HepG2 (cell line): ENCODE results near the gene AARS2. TPM values are rescaled to one million over a fixed set of nuclear protein-coding genes. Genes with fewer than 3 reads are reported as not detected.
A peak's percentile ranks its signal among the peaks of the same experiment; 100 is the strongest.

Experiments
- CBX5 ChIP-seq: sonication (generic); formaldehyde crosslinking; IDR thresholded peaks from 2 replicates; pipeline ENCODE4 v1.4.0; 2020; ENCODE audit warnings: missing genetic modification reagents, borderline replicate concordance
- DRAP1 ChIP-seq: IDR thresholded peaks from 2 replicates; pipeline ENCODE4 v1.6.1; 2016; ENCODE audit warnings: missing genetic modification reagents, missing compliant biosample characterization
- FOXA1 ChIP-seq, 2 experiments: fragments of 450-650 bp in 1 of 2; sonication (generic) in 1 of 2; formaldehyde crosslinking in 1 of 2; IDR thresholded peaks; 2 replicates each; pipeline versions ENCODE4 v1.4.0 to v1.6.1; 2016 to 2020; ENCODE audit warnings: missing genetic modification reagents in 1 of 2
- HCFC1 ChIP-seq: fragments of 150-350 bp; IDR thresholded peaks from 2 replicates; pipeline ENCODE4 v1.6.1; 2014; ENCODE audit warnings: low read depth, low read length
- KDM4B ChIP-seq: sonication (generic); formaldehyde crosslinking; IDR thresholded peaks from 2 replicates; pipeline ENCODE4 v1.4.0; 2020; ENCODE audit warnings: missing genetic modification reagents
- KMT2B ChIP-seq: IDR thresholded peaks from 2 replicates; pipeline ENCODE4 v1.6.1; 2016; ENCODE audit warnings: missing genetic modification reagents, missing compliant biosample characterization
- MED13 ChIP-seq: sonication (generic); formaldehyde crosslinking; IDR thresholded peaks from 2 replicates; pipeline ENCODE4 v1.5.0; 2020; ENCODE audit warnings: missing genetic modification reagents
- MTF2 ChIP-seq: sonication (generic); formaldehyde crosslinking; IDR thresholded peaks from 2 replicates; pipeline ENCODE4 v1.5.0; 2020; ENCODE audit warnings: missing genetic modification reagents, borderline replicate concordance
- NCOA1 ChIP-seq: sonication (generic); formaldehyde crosslinking; IDR thresholded peaks from 2 replicates; pipeline ENCODE4 v1.9.0; 2021; ENCODE audit warnings: missing genetic modification reagents
- NFIB ChIP-seq: sonication (generic); formaldehyde crosslinking; IDR thresholded peaks from 2 replicates; pipeline ENCODE4 v1.9.0; 2021; ENCODE audit warnings: missing genetic modification reagents, mild to moderate bottlenecking, borderline replicate concordance
- NKX3-1 ChIP-seq: sonication (generic); formaldehyde crosslinking; IDR thresholded peaks from 2 replicates; pipeline ENCODE4 v1.5.0; 2020; ENCODE audit warnings: missing genetic modification reagents
- NPAS2 ChIP-seq: sonication (generic); formaldehyde crosslinking; IDR thresholded peaks from 2 replicates; pipeline ENCODE4 v1.8.0; 2022; ENCODE audit warnings: mild to moderate bottlenecking, missing genetic modification reagents, borderline replicate concordance
- RCOR2 ChIP-seq: IDR thresholded peaks from 2 replicates; pipeline ENCODE4 v1.6.1; 2016; ENCODE audit warnings: missing biosample characterization, missing genetic modification reagents
- SCMH1 ChIP-seq: sonication (generic); formaldehyde crosslinking; IDR thresholded peaks from 2 replicates; pipeline ENCODE4 v1.9.0; 2021; ENCODE audit warnings: missing genetic modification reagents, mild to moderate bottlenecking, borderline replicate concordance
- ZNF225 ChIP-seq: sonication (generic); formaldehyde crosslinking; IDR thresholded peaks from 2 replicates; pipeline ENCODE4 v1.4.0; 2020; ENCODE audit warnings: mild to moderate bottlenecking, missing genetic modification reagents
- ZNF564 ChIP-seq: sonication (generic); formaldehyde crosslinking; IDR thresholded peaks from 2 replicates; pipeline ENCODE4 v1.8.1; 2023; ENCODE audit warnings: mild to moderate bottlenecking, missing genetic modification reagents
- ZNF570 ChIP-seq: sonication (generic); formaldehyde crosslinking; IDR thresholded peaks from 2 replicates; pipeline ENCODE4 v1.4.0; 2020; ENCODE audit warnings: mild to moderate bottlenecking, missing genetic modification reagents, borderline replicate concordance
- ZNF749 ChIP-seq: sonication (generic); formaldehyde crosslinking; IDR thresholded peaks from 2 replicates; pipeline ENCODE4 v1.8.0; 2022; ENCODE audit warnings: mild to moderate bottlenecking, missing genetic modification reagents, moderate library complexity, borderline replicate concordance
- ZNF780A ChIP-seq: sonication (generic); formaldehyde crosslinking; IDR thresholded peaks from 2 replicates; pipeline ENCODE4 v1.8.0; 2022; ENCODE audit warnings: mild to moderate bottlenecking, missing genetic modification reagents, moderate library complexity
- polyA plus RNA-seq, 8 experiments: library from polyadenylated mRNA; depleted of rRNA in 3 of 8; stranded (reverse) in 7 of 8; unstranded in 1 of 8; fragments of >200 nt; fragmentation: Illumina TruSeq in 4 of 8; extraction: Trizol in 4 of 8; gene quantifications; 2 replicates each; pipeline versions ENCODE4 v1.2.1 to v1.2.3, GENCODE V29; 2011 to 2016; ENCODE audit warnings: low read depth in 4 of 8, missing spikeins in 1 of 8, mixed read lengths in 1 of 8; ENCODE audit not compliant: insufficient read depth in 1 of 8
- total RNA-seq, 5 experiments: library from RNA; depleted of rRNA; stranded (reverse); fragments of >200 nt; fragmentation: Illumina TruSeq; extraction: Trizol; gene quantifications; 2 replicates each; pipeline ENCODE4 v1.2.3, GENCODE V29; 2016; ENCODE audit warnings: low read depth in 1 of 5
- TF ChIP-seq, protein P1 (sequence below): sonication (generic); formaldehyde crosslinking; IDR thresholded peaks from 2 replicates; pipeline ENCODE4 v1.8.1; 2023; ENCODE audit warnings: mild to moderate bottlenecking, moderate library complexity, missing genetic modification reagents
- TF ChIP-seq, protein P2 (sequence below), 2 experiments: fragments of 450-650 bp in 1 of 2; sonication (generic) in 1 of 2; formaldehyde crosslinking; IDR thresholded peaks; 2 replicates each; pipeline versions ENCODE4 v1.5.0 to v1.8.0; 2020 to 2022; ENCODE audit warnings: mild to moderate bottlenecking in 1 of 2, missing genetic modification reagents in 1 of 2
- TF ChIP-seq, protein P3 (sequence below): sonication (generic); formaldehyde crosslinking; IDR thresholded peaks from 2 replicates; pipeline ENCODE4 v1.4.0; 2020; ENCODE audit warnings: low read depth, mild to moderate bottlenecking, missing genetic modification reagents
- TF ChIP-seq, protein P4 (sequence below): sonication (generic); formaldehyde crosslinking; IDR thresholded peaks from 2 replicates; pipeline ENCODE4 v1.4.0; 2020; ENCODE audit warnings: mild to moderate bottlenecking, missing genetic modification reagents

The AARS2 gene
- total and polyA plus RNA-seq, 2 of the 13 experiments (the other 11 are each of a cell fraction or from before 2014, with no cell fraction given): 7.5 to 24.1 TPM

DNA sequence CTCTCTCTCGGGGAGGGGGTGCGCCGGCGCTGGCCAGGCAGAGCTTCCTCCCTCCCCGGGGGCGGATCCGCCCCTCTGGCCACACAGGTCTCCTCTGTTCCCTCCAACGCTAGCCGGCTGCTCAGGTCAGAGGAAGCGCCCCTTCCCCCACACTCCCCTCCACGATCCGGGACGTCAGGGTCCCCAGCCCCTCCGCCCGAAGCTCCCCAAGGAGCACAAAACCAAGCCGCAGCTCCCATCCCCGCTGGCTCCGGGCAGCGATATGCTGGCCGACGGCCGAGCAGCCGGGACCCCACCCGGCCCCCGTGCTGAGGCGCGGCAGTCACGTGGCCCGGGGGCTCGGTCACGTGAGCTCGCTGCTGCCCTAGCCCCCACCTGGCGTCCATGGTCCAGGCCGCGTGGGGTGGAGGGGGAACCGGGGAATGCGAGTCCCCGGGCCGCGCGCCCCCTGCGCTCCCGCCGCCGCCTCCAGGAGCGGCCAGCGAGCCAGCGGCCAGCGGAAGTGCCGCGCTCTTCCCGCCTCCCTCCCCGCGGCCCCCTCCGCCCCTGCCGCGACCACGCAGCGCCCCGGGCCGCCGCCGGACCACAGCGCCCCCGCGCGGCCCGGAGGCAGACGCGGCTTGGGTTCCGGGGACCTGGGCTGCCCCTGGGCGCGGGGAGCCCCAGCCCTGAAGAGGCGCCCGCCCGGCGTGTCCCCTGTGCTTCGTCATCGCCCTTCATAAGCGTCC is 56.0 kb downstream of the AARS2 start, which contains the start of gene SLC35B2 (continued):
- no peak for TF ChIP-seq FOXA1 (IDR thresholded peaks at IDR 0.05)
- no peak; the same call in 1 of the 2 replicates for TF ChIP-seq FOXA1 (CRISPR knock-in tag; IDR thresholded peaks at IDR 0.05)
- TF ChIP-seq, protein P1, sequence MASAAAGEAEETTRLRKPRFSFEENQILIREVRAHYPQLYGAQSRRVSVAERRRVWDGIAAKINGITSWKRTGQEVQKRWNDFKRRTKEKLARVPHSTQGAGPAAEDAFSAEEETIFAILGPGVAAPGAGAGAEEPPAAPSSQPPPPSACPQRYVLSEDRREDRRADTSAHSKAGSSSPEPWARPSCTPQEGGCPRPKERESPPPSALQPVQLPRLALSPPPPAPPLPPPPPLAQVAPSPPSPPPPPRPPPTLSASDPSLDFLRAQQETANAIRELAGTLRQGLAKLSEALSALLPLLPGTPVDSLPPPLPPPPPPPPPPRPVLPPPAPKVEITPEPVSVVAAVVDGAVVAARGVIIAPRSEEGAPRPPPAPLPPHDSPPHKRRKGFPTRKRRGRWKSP (CRISPR knock-in tag): no peak; the same call in 1 of the 2 replicates
- TF ChIP-seq KMT2B (CRISPR knock-in tag): peak; percentile 63; the same call in 1 of the 2 replicates
- TF ChIP-seq, protein P2, sequence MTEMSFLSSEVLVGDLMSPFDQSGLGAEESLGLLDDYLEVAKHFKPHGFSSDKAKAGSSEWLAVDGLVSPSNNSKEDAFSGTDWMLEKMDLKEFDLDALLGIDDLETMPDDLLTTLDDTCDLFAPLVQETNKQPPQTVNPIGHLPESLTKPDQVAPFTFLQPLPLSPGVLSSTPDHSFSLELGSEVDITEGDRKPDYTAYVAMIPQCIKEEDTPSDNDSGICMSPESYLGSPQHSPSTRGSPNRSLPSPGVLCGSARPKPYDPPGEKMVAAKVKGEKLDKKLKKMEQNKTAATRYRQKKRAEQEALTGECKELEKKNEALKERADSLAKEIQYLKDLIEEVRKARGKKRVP (CRISPR knock-in tag; IDR thresholded peaks at IDR 0.05): no peak
- TF ChIP-seq ZNF564 (CRISPR knock-in tag): 0 out of 2 replicates have a peak, but pooled peaks have one; percentile 37
- no peak for TF ChIP-seq NFIB (CRISPR knock-in tag)
- peak; percentile 94 for TF ChIP-seq NCOA1 (CRISPR knock-in tag)
- TF ChIP-seq ZNF570: 0 out of 2 replicates have a peak, but pooled peaks have one; percentile 29
- peak; percentile 33; the same call in 1 of the 2 replicates for TF ChIP-seq RCOR2 (CRISPR knock-in tag)
- TF ChIP-seq DRAP1 (CRISPR knock-in tag): peak; percentile 28
- TF ChIP-seq, protein P3, sequence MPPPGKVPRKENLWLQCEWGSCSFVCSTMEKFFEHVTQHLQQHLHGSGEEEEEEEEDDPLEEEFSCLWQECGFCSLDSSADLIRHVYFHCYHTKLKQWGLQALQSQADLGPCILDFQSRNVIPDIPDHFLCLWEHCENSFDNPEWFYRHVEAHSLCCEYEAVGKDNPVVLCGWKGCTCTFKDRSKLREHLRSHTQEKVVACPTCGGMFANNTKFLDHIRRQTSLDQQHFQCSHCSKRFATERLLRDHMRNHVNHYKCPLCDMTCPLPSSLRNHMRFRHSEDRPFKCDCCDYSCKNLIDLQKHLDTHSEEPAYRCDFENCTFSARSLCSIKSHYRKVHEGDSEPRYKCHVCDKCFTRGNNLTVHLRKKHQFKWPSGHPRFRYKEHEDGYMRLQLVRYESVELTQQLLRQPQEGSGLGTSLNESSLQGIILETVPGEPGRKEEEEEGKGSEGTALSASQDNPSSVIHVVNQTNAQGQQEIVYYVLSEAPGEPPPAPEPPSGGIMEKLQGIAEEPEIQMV (CRISPR knock-in tag): no peak; the same call in 1 of the 2 replicates
- TF ChIP-seq SCMH1 (CRISPR knock-in tag): no peak
- TF ChIP-seq NKX3-1 (CRISPR knock-in tag): 0 out of 2 replicates have a peak, but pooled peaks have one; percentile 60
- peak; percentile 72; the same call in 1 of the 2 replicates for TF ChIP-seq ZNF225 (CRISPR knock-in tag)
- peak; percentile 31 for TF ChIP-seq ZNF749 (CRISPR knock-in tag)
- 0 out of 2 replicates have a peak, but pooled peaks have one; percentile 8 for TF ChIP-seq HCFC1
- peak; percentile 80; the same call in 1 of the 2 replicates for TF ChIP-seq CBX5 (CRISPR knock-in tag)
- no peak for TF ChIP-seq ZNF780A (CRISPR knock-in tag)
- TF ChIP-seq MED13 (CRISPR knock-in tag): no peak
- peak; percentile 97; the same call in 1 of the 2 replicates for TF ChIP-seq MTF2
- TF ChIP-seq KDM4B: 0 out of 2 replicates have a peak, but pooled peaks have one; percentile 92
- TF ChIP-seq, protein P4, sequence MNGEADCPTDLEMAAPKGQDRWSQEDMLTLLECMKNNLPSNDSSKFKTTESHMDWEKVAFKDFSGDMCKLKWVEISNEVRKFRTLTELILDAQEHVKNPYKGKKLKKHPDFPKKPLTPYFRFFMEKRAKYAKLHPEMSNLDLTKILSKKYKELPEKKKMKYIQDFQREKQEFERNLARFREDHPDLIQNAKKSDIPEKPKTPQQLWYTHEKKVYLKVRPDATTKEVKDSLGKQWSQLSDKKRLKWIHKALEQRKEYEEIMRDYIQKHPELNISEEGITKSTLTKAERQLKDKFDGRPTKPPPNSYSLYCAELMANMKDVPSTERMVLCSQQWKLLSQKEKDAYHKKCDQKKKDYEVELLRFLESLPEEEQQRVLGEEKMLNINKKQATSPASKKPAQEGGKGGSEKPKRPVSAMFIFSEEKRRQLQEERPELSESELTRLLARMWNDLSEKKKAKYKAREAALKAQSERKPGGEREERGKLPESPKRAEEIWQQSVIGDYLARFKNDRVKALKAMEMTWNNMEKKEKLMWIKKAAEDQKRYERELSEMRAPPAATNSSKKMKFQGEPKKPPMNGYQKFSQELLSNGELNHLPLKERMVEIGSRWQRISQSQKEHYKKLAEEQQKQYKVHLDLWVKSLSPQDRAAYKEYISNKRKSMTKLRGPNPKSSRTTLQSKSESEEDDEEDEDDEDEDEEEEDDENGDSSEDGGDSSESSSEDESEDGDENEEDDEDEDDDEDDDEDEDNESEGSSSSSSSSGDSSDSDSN: peak; percentile 92
- no peak for TF ChIP-seq NPAS2 (CRISPR knock-in tag)
